Duodenal mucosa (tissue), 2 donors: ENCODE data around the gene OR1F1.
"Not testable (repeated sequence)": the region's sequence is repeated elsewhere in the genome, so short reads cannot be mapped to it uniquely, and the experiment has no call there.

Experiments used
- H3K27ac ChIP-seq: one replicate; pipeline ENCODE4 v1.7.0; 2013; ENCODE audit warnings: low read depth, low read length
- H3K27me3 ChIP-seq, 2 donors: one replicate each; pipeline ENCODE4 v1.7.0; 2013; ENCODE audit warnings: low read length in 2 of 2, control low read depth in 1 of 2; ENCODE audit not compliant: insufficient read depth in 2 of 2, control insufficient read depth in 1 of 2
- H3K36me3 ChIP-seq, 2 donors: one replicate each; pipeline ENCODE4 v1.7.0; 2013; ENCODE audit warnings: low read length in 2 of 2, control low read depth in 1 of 2; ENCODE audit not compliant: insufficient read depth in 2 of 2, control insufficient read depth in 1 of 2
- H3K4me1 ChIP-seq, 2 donors: one replicate each; pipeline ENCODE4 v1.7.0; 2013; ENCODE audit warnings: low read length in 2 of 2, control low read depth in 1 of 2; ENCODE audit not compliant: insufficient read depth in 2 of 2, control insufficient read depth in 1 of 2
- H3K4me3 ChIP-seq, 2 donors: one replicate each; pipeline ENCODE4 v1.7.0; 2013; ENCODE audit warnings: low read length in 2 of 2, low read depth in 1 of 2
- H3K9ac ChIP-seq, 2 donors: one replicate each; pipeline ENCODE4 v1.7.0; 2013; ENCODE audit warnings: low read length in 2 of 2, low read depth in 1 of 2
- H3K9me3 ChIP-seq, 2 donors: one replicate each; pipeline ENCODE4 v1.7.0; 2013; ENCODE audit warnings: low read length in 2 of 2, control low read depth in 1 of 2; ENCODE audit not compliant: control insufficient read depth in 1 of 2

OR1F1 gene

GRCh38 chr16:3187798-3188674 lies at the start of gene OR1F1:
TSS of gene OR1F1 (plus strand) at chr16:3188204.
- Histone ChIP-seq H3K9me3 (no peaks in the 10 kb centered on the region), H3K9ac (no peak within 1 kb of the TSS), H3K36me3 (no peaks in the 10 kb centered on the region), H3K4me3 (peak within 1 kb of the TSS; percentile 29 to 43), H3K27me3 (peaks cover 74% of the 10 kb centered on the region in 2 donors), H3K4me1 (peaks cover 3 to 16% of the 10 kb centered on the region in 2 donors), H3K27ac (no peak within 1 kb of the TSS)

GRCh38 chr16:3138342-3138741 lies 49.7 kb upstream of the OR1F1 start:
- H3K27me3 ChIP-seq = no peaks in the 10 kb centered on the region
- peaks cover 21 to 51% of the 10 kb centered on the region in 2 donors for H3K36me3 ChIP-seq
- peaks cover 6 to 23% of the 10 kb centered on the region in 2 donors for H3K4me1 ChIP-seq
- H3K9ac ChIP-seq = no peak overlapping the region
- H3K27ac ChIP-seq = no peak overlapping the region
- no peaks in the 10 kb centered on the region for H3K9me3 ChIP-seq
- no peak overlapping the region for H3K4me3 ChIP-seq

GRCh38 chr16:3138823-3139426 lies 49.1 kb upstream of the OR1F1 start:
- Histone ChIP-seq H3K9me3 (no peaks in the 10 kb centered on the region), H3K4me1 (peaks cover 9 to 26% of the 10 kb centered on the region in 2 donors), H3K27me3 (no peaks in the 10 kb centered on the region), H3K9ac (no peak overlapping the region), H3K27ac (no peak overlapping the region), H3K36me3 (peaks cover 21 to 51% of the 10 kb centered on the region in 2 donors), H3K4me3 (no peak overlapping the region)

GRCh38 chr16:3139561-3139960 lies 48.4 kb upstream of the OR1F1 start:
- H3K27ac ChIP-seq, H3K9me3 ChIP-seq, H3K27me3 ChIP-seq, H3K4me3 ChIP-seq, H3K9ac ChIP-seq: not testable (repeated sequence)
- H3K4me1 ChIP-seq = peaks cover 8 to 25% of the 10 kb centered on the region in 2 donors
- peaks cover 21 to 51% of the 10 kb centered on the region in 2 donors for H3K36me3 ChIP-seq

- Histone ChIP-seq H3K27me3 (no peaks in the 10 kb centered on the region), H3K9me3 (no peaks in the 10 kb centered on the region), H3K9ac (no peak overlapping the region), H3K36me3 (peaks cover 21 to 51% of the 10 kb centered on the region in 2 donors), H3K4me1 (peaks cover 13 to 24% of the 10 kb centered on the region in 2 donors), H3K27ac (no peak overlapping the region), H3K4me3 (no peak overlapping the region)
Observed at GRCh38 chr16:3140603-3141427, 47.2 kb upstream of the OR1F1 start.

- H3K36me3 ChIP-seq = peaks cover 21 to 51% of the 10 kb centered on the region in 2 donors
- no peak overlapping the region for H3K4me3 ChIP-seq
- no peaks in the 10 kb centered on the region for H3K27me3 ChIP-seq
- H3K27ac ChIP-seq = no peak overlapping the region
- H3K4me1 ChIP-seq = peaks cover 13 to 21% of the 10 kb centered on the region in 2 donors
- no peak overlapping the region for H3K9ac ChIP-seq
- no peaks in the 10 kb centered on the region for H3K9me3 ChIP-seq
Observed at GRCh38 chr16:3141781-3142311, 46.2 kb upstream of the OR1F1 start.

GRCh38 chr16:3142327-3142726 lies 45.7 kb upstream of the OR1F1 start:
- Histone ChIP-seq H3K9me3 (no peaks in the 10 kb centered on the region), H3K27ac (no peak overlapping the region), H3K36me3 (peaks cover 21 to 50% of the 10 kb centered on the region in 2 donors), H3K27me3 (no peaks in the 10 kb centered on the region), H3K4me3 (no peak overlapping the region), H3K9ac (no peak overlapping the region), H3K4me1 (peaks cover 13 to 21% of the 10 kb centered on the region in 2 donors)

- Histone ChIP-seq H3K36me3 (peaks cover 21 to 46% of the 10 kb centered on the region in 2 donors), H3K9me3 (no peaks in the 10 kb centered on the region), H3K27me3 (no peaks in the 10 kb centered on the region), H3K4me1 (peaks cover 13 to 21% of the 10 kb centered on the region in 2 donors), H3K4me3 (no peak overlapping the region), H3K9ac (no peak overlapping the region), H3K27ac (no peak overlapping the region)
Observed at GRCh38 chr16:3142770-3143169, 45.2 kb upstream of the OR1F1 start.

- H3K27ac ChIP-seq = peak overlapping the region; percentile 80
Observed at GRCh38 chr16:3143189-3143588, 44.8 kb upstream of the OR1F1 start.

More at GRCh38 chr16:3143189-3143588, 44.8 kb upstream of the OR1F1 start:
- H3K27me3 ChIP-seq = no peaks in the 10 kb centered on the region
- peak overlapping the region in 1 of 2 donors; percentile 58 for H3K4me3 ChIP-seq
- peaks cover 13 to 21% of the 10 kb centered on the region in 2 donors for H3K4me1 ChIP-seq
- H3K9me3 ChIP-seq = no peaks in the 10 kb centered on the region
- H3K36me3 ChIP-seq = peaks cover 21 to 42% of the 10 kb centered on the region in 2 donors
- peak overlapping the region; percentile 63 to 75 for H3K9ac ChIP-seq
